HepG2 (cell line): Measurements from ENCODE around the gene MXRA7. TPM values are rescaled to one million over a fixed set of nuclear protein-coding genes. Genes with fewer than 3 reads are reported as not detected.

ENCODE experiments used
- ASH2L ChIP-seq: fragments of 300-600, 200-600 bp; sonication (generic); IDR thresholded peaks from 2 replicates; pipeline ENCODE4 v1.7.0; 2017; ENCODE audit warnings: low read depth, mild to moderate bottlenecking, moderate library complexity, mixed read lengths, low read length; ENCODE audit not compliant: insufficient read length
- ATF7-NPFF ChIP-seq: sonication (generic); formaldehyde crosslinking; IDR thresholded peaks from 2 replicates; pipeline ENCODE4 v1.8.1; 2023; ENCODE audit warnings: mild to moderate bottlenecking, low read depth, missing genetic modification reagents, moderate library complexity
- ELF3 ChIP-seq: IDR thresholded peaks from 2 replicates; pipeline ENCODE4 v1.6.1; 2016; ENCODE audit warnings: missing genetic modification reagents, missing compliant biosample characterization
- MAFF ChIP-seq: IDR thresholded peaks from 2 replicates; pipeline ENCODE4 v1.6.1; 2011; ENCODE audit warnings: low read depth, low read length, improper control_type of control experiment
- MTA3 ChIP-seq: sonication (generic); formaldehyde crosslinking; IDR thresholded peaks from 2 replicates; pipeline ENCODE4 v1.4.0; 2020; ENCODE audit warnings: missing genetic modification reagents
- NFKBIZ ChIP-seq: IDR thresholded peaks from 2 replicates; pipeline ENCODE4 v1.6.1; 2018; ENCODE audit warnings: missing genetic modification reagents, missing compliant biosample characterization
- NR3C1 ChIP-seq: sonication (generic); formaldehyde crosslinking; IDR thresholded peaks from 2 replicates; pipeline ENCODE4 v1.4.0; 2020; ENCODE audit warnings: missing genetic modification reagents
- PCBP2 ChIP-seq: fragments of 200-400 bp; formaldehyde crosslinking; optimal IDR thresholded peaks from 2 replicates; pipeline ENCODE3; 2018; ENCODE audit warnings: low read length, low read depth; ENCODE audit not compliant: poor library complexity, severe bottlenecking
- RBM22 ChIP-seq: fragments of 200-400 bp; formaldehyde crosslinking; optimal IDR thresholded peaks from 2 replicates; pipeline ENCODE3; 2017; ENCODE audit warnings: mild to moderate bottlenecking, low read length, moderate library complexity
- SMAD3 ChIP-seq: sonication (generic); formaldehyde crosslinking; IDR thresholded peaks from 2 replicates; pipeline ENCODE4 v1.4.0; 2020; ENCODE audit warnings: missing genetic modification reagents
- SNAPC4 ChIP-seq: sonication (generic); formaldehyde crosslinking; IDR thresholded peaks from 2 replicates; pipeline ENCODE4 v1.4.0; 2020; ENCODE audit warnings: mild to moderate bottlenecking, missing genetic modification reagents
- TAF15 ChIP-seq: fragments of 200-400 bp; formaldehyde crosslinking; IDR thresholded peaks from one replicate; pipeline ENCODE4 v1.6.1; 2018; ENCODE audit warnings: mild to moderate bottlenecking, low read depth, low read length; ENCODE audit not compliant: poor library complexity, severe bottlenecking
- XRCC5 ChIP-seq: fragments of 200-400 bp; formaldehyde crosslinking; optimal IDR thresholded peaks from 2 replicates; pipeline ENCODE3; 2017; ENCODE audit warnings: mild to moderate bottlenecking, low read length
- ZGPAT ChIP-seq: IDR thresholded peaks from 2 replicates; pipeline ENCODE4 v1.6.1; 2016; ENCODE audit warnings: mild to moderate bottlenecking
- ZMYM2 ChIP-seq: sonication (generic); formaldehyde crosslinking; IDR thresholded peaks from 2 replicates; pipeline ENCODE4 v1.8.0; 2022; ENCODE audit warnings: mild to moderate bottlenecking, missing genetic modification reagents
- ZNF275 ChIP-seq: sonication (generic); formaldehyde crosslinking; IDR thresholded peaks from 2 replicates; pipeline ENCODE4 v1.8.0; 2022; ENCODE audit warnings: missing genetic modification reagents, mild to moderate bottlenecking, inconsistent platforms, borderline replicate concordance
- ZNF530 ChIP-seq: sonication (generic); formaldehyde crosslinking; IDR thresholded peaks from 2 replicates; pipeline ENCODE4 v1.5.0; 2020; ENCODE audit warnings: low read depth, mild to moderate bottlenecking, missing genetic modification reagents
- ZNF546 ChIP-seq: sonication (generic); formaldehyde crosslinking; conservative IDR thresholded peaks from 2 replicates; pipeline ENCODE4 v1.8.1; 2023; ENCODE audit warnings: mild to moderate bottlenecking, missing genetic modification reagents
- ZNF576 ChIP-seq: sonication (generic); formaldehyde crosslinking; IDR thresholded peaks from 2 replicates; pipeline ENCODE4 v1.4.0; 2020; ENCODE audit warnings: mild to moderate bottlenecking, missing genetic modification reagents
- ZNF615 ChIP-seq: sonication (generic); formaldehyde crosslinking; IDR thresholded peaks from 2 replicates; pipeline ENCODE4 v1.5.0; 2020; ENCODE audit warnings: mild to moderate bottlenecking, missing genetic modification reagents, borderline replicate concordance
- ZNF788 ChIP-seq: sonication (generic); formaldehyde crosslinking; IDR thresholded peaks from 2 replicates; pipeline ENCODE4 v1.5.0; 2020; ENCODE audit warnings: mild to moderate bottlenecking, missing genetic modification reagents, borderline replicate concordance
- ZNF83 ChIP-seq: sonication (generic); formaldehyde crosslinking; IDR thresholded peaks from 2 replicates; pipeline ENCODE4 v1.4.0; 2020; ENCODE audit warnings: missing genetic modification reagents, mild to moderate bottlenecking, borderline replicate concordance
- polyA plus RNA-seq, 8 experiments: library from polyadenylated mRNA; depleted of rRNA in 3 of 8; stranded (reverse) in 7 of 8; unstranded in 1 of 8; fragments of >200 nt; fragmentation: Illumina TruSeq in 4 of 8; extraction: Trizol in 4 of 8; gene quantifications; 2 replicates each; pipeline versions ENCODE4 v1.2.1 to v1.2.3, GENCODE V29; 2011 to 2016; ENCODE audit warnings: low read depth in 4 of 8, missing spikeins in 1 of 8, mixed read lengths in 1 of 8; ENCODE audit not compliant: insufficient read depth in 1 of 8
- total RNA-seq, 5 experiments: library from RNA; depleted of rRNA; stranded (reverse); fragments of >200 nt; fragmentation: Illumina TruSeq; extraction: Trizol; gene quantifications; 2 replicates each; pipeline ENCODE4 v1.2.3, GENCODE V29; 2016; ENCODE audit warnings: low read depth in 1 of 5

Gene MXRA7
- total and polyA plus RNA-seq, 2 of the 13 experiments (the other 11 are each of a cell fraction or from before 2014, with no cell fraction given) = 44.8 to 112 TPM

- TF ChIP-seq ZGPAT (peak; percentile 93), TAF15 (no peak), PCBP2 (no peak), ZNF83 (CRISPR knock-in tag) (peak; percentile 29; the same call in 1 of the 2 replicates), ATF7-NPFF (no peak), XRCC5 (no peak), ZNF576 (no peak; the same call in 1 of the 2 replicates), ZMYM2 (CRISPR knock-in tag) (no peak), ZNF546 (no peak; the same call in 1 of the 2 replicates), ZNF275 (0 out of 2 replicates have a peak, but pooled peaks have one; percentile 0), ASH2L (peak; percentile 78), ELF3 (CRISPR knock-in tag) (no peak), RBM22 (peak; percentile 49), SMAD3 (CRISPR knock-in tag) (no peak), SNAPC4 (CRISPR knock-in tag) (no peak; the same call in 1 of the 2 replicates), NFKBIZ (CRISPR knock-in tag) (no peak), ZNF615 (CRISPR knock-in tag) (0 out of 2 replicates have a peak, but pooled peaks have one; percentile 18), ZNF788 (peak; percentile 11; the same call in 1 of the 2 replicates), ZNF530 (no peak), NR3C1 (CRISPR knock-in tag) (0 out of 2 replicates have a peak, but pooled peaks have one; percentile 61), MAFF (no peak), MTA3 (CRISPR knock-in tag) (no peak)
These were observed 27.1 kb upstream of the MXRA7 start, which contains the start of gene MFSD11 (continued) for GRCh38 chr17:76737676-76738467.
